GM18951 (cell line): ENCODE results near the gene WEE2.
"Not testable (repeated sequence)": the region's sequence is repeated elsewhere in the genome, so short reads cannot be mapped to it uniquely, and the experiment has no call there.

ENCODE experiments used
- POLR2A ChIP-seq: IDR thresholded peaks from 4 replicates; pipeline ENCODE4 v1.6.1; 2011; ENCODE audit warnings: mild to moderate bottlenecking; ENCODE audit not compliant: insufficient read length, insufficient read depth; ENCODE audit errors: extremely low read depth
- in situ Hi-C: fragments of 300-500 bp; cut with MboI; formaldehyde crosslinking; loops from one replicate; pipeline ENCODE4 v1.12.0; 2022; ENCODE audit warnings: low sequenced_read_pairs, mixed read lengths, inconsistent platforms; ENCODE audit not compliant: unreplicated experiment

WEE2 gene

DNA sequence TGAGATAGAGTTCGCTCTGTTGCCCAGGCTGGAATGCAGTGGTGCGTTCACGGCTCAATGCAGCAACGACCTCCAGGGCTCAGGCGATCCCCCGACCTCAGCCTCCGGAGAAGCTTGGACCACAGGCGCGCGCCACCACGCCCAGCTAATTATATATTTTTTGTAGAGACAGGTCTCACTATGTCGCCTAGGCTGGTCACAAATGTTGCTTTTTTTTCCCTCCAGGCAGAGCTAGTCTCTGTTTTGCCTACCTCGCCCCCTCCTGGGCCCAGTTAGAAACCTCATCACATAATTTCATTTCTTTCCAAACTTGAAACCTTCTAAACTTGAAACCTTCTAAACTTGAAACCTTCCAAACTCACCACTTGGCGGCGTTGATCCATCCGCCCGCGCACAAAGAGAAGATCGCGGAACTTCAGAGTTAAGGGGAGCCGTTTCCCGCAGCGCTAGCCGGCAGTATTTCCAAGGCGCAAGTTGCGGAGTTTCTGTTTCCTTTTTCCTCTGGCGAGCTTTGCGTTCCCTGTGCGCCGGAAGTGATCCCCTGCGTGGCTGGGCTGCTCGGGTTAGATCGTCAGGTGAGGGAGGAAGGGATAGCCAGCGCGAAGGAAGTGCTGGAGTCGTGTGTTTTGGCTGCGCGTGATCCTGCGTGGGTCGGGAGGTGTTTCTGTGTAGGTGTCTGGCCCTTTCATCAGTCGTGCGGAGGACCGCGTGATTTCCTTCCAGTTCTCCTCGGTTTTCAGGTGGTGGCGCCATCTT is 29.9 kb downstream of the WEE2 start, which contains the start of gene SSBP1:
Gene SSBP1, plus strand, starts transcription at position 523 of the 756 bp plus-strand sequence. CDS start 809 bp downstream, outside the sequence.
- in situ Hi-C loops = no loop called here
- TF ChIP-seq POLR2A = peak; percentile 88

DNA sequence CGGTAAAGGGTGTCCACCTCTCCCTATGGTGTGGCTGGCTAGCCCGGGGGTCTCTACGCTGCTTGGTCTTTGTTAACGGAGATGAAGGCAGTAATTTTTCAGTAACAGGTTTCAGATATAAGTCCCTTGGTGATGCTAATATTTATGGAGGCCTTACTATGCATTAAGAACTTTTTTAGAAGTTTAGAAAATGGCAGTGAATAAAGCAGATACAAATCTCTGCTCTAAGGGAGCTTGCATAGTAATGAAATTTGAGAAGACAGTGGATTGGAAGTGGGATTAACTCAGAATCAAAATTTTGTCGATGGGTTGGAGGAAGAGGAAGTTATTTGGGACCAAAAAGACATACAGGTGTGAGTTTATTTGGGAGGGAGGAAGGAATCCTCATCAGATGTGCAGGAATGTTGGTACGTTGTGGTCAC is 30.4 kb downstream of the WEE2 start:
- TF ChIP-seq POLR2A = no peak
- in situ Hi-C loops = no loop called here

DNA sequence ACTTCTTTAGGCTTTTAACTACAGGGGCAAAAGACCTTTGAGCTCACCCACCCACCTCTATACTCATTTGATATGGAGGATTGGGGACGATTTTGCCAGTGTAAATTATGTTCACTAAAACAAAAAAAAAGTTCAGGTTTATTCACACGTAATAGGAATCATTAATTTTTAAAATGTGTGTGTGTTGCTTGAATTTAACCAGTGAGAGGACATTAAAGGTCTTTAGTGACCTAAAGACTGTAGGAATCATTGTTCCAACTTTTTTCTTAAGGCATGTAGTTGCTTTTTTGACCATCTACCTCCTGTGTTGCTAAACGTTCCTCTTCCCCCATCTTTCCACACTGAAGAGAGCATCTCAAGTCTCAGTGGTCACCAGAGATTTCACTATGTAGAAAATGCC is 31.1 kb downstream of the WEE2 start:
- in situ Hi-C loops = no loop called here
- no peak for TF ChIP-seq POLR2A

- no peak for TF ChIP-seq POLR2A
- in situ Hi-C loops = no loop called here
These were observed 34.1 kb downstream of the WEE2 start for GRCh38 chr7:141742229-141742628.

- in situ Hi-C loops = no loop called here
- no peak for TF ChIP-seq POLR2A
These were observed 36.0 kb downstream of the WEE2 start for GRCh38 chr7:141744131-141744530.

DNA sequence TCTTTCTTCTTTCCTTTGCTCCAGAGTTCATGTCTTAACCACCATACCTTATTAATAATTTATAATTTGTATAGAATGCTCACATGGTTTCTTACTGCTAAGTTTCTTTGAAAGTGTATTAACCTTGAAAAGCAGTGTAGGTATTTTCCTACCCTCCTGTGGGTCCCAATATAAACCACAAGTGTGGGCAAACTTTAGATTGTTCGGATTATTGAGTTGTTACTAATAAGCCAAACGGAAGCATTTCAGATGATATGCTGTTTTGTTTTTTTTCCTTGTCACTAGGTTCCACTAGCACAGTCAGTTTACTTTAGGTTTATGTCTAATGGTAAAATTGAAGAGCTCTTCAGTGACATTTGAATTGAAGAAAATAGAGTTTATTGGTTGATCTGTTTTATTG is 40.2 kb downstream of the WEE2 start:
- in situ Hi-C loops = no loop called here
- no peak for TF ChIP-seq POLR2A

GRCh38 chr7:141751904-141752303 is 43.8 kb downstream of the WEE2 start:
- in situ Hi-C loops = not testable (repeated sequence)

GRCh38 chr7:141752634-141753033 is 44.5 kb downstream of the WEE2 start:
- no peak for TF ChIP-seq POLR2A
- in situ Hi-C loops = no loop called here

DNA sequence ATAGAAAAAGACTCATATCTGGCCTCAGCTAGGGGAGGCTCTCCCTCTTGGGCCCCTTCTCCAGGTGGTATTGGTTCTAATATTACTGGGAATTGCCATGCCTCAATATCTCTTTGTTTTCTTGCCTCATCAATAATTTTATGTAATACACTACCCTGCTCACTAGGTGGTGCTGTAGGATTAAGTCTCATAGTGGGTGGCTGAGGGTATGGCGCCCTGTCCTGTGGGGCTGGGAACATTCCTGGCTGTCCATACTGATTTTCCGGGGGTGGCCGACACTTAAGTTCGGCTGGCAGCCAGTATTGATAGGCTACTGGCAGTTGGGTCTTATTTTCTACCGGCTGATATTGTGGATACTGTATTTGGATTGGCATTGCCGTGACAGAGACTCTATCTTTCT is 46.8 kb downstream of the WEE2 start:
- no peak for TF ChIP-seq POLR2A
- in situ Hi-C loops = no loop called here

DNA sequence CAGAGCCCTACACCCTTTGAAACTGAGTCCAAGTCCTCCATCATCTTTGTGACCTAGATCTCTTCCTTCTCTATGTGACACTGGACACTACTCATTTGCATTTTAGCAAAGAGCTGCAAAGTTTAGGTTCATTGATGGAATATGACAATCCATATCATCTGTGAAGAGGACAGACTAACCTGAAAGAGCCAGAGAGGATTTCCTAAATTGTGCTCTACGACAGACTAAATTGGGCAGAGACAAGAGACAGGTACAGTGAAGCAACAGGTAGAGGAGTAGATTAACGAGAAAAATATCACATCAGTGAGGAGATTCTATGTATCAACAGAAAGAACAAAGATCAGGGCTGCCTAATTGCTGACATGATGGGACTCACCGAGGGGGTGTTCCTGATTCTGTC is 55.6 kb downstream of the WEE2 start, which contains the start of gene TAS2R3:
Gene TAS2R3, plus strand, starts transcription at position 301 of the 400 bp plus-strand sequence. Its CDS starts 62 bp downstream, at position 363.
- TF ChIP-seq POLR2A = no peak
- in situ Hi-C loops = no loop called here

GRCh38 chr7:141770083-141770583 is 62.0 kb downstream of the WEE2 start:
- in situ Hi-C loops = not testable (repeated sequence)

DNA sequence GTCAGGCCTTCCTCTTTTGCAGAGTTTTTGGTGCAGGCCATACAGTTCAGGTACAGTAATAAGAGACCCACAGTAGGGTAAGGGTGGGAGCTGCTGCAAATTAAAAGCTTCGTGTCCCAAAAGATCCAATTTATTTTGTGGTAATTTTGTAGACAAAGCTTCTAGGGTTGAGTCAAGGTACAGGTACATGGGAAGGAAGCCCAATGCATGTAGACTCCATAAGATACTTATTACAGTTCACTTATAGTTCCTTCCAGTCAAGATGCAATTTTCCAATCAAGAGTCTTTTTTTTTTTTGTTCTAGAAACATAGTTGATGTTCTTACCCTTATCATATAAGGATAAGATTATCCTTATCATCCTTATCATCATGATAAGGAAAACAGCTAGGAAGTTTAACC is 68.2 kb downstream of the WEE2 start, which contains the start of gene TAS2R4:
Gene TAS2R4, plus strand, starts transcription at position 301 of the 400 bp plus-strand sequence. CDS start 1,815 bp downstream, outside the sequence.
- in situ Hi-C loops = no loop called here
- no peak for TF ChIP-seq POLR2A
